Effector CD8-positive, alpha-beta T cell (primary cell): ENCODE data around the gene SPIB.
"Not testable (repeated sequence)": the region's sequence is repeated elsewhere in the genome, so short reads cannot be mapped to it uniquely, and the experiment has no call there.

Experiments used
- DNase-seq: peaks from one replicate; lab custom pipeline; 2025; lab: John Stamatoyannopoulos, UW

Gene SPIB

DNA sequence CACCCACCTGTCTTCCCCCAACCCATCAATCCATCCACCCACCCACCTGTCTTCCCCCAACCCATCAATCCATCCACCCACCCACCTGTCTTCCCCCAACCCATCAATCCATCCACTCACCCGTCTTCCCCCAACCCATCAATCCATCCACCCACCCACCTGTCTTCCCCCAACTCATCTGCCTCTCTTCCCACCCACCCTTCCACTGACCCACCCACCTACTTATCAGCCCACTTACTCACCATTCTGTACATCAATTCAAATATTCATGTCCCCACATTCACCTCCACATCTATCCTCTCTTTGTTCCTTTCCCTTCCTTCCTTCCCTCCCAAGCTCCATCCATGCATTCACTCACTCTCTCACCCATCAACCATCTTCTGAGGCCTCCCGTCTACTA is 20.4 kb downstream of the SPIB start:
- not testable (repeated sequence) for DNase-seq

DNA sequence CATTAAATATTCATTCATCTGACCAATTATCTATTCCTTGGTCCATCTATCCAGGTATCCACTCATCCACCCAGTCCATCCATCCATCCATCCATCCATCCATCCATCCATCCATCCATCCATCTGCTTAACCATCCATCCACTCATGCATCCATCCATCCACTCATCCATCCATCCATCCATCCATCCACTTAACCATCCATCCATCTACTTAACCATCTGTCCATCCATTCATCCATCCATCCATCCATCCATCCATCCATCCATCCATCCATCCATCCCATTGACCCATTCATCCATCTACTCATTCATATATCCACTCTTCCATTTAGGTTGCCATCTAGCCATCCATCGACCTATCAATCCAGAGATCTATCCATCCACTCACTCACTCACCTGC is 25.3 kb downstream of the SPIB start:
- no peak for DNase-seq

DNA sequence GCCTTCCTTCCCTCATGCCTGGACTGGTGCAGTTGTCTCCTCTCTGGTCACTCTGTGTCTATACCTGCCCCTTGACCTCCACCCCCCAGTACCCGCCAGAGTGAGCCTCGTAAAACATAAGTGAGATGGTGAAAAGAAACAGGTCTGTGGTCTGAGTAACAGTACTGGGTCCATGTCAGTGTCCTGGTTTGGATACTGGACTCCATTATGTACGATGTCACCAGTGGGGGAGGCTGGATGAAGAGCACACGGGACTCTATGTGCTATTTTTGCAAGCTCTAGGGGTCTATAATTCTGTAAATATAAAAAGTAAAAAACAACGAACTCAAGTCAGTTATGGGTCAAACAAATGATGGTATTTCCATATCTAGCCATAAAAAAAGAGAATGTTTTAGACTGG is 28.3 kb downstream of the SPIB start:
- DNase-seq, result no peak

DNA sequence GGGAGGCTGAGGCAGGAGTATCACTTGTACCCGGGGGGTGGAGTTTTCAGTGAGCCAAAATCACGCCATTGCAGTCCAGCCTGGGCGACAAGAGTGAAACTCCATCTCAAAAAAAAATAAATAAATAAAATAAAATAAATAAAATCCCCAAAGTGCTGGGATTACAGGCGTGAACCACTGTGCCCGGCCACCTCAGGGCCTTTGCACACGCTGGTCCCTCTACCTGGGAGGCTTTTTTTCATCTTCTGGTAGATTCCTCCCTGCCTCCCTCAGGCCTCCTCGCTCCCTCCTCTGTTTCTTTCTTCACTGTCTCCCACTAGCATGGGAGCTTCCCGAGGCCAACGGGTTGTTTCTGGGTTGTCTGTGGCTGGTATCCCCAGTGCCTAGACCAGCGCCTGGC is 29.0 kb downstream of the SPIB start:
- DNase-seq, result no peak

DNA sequence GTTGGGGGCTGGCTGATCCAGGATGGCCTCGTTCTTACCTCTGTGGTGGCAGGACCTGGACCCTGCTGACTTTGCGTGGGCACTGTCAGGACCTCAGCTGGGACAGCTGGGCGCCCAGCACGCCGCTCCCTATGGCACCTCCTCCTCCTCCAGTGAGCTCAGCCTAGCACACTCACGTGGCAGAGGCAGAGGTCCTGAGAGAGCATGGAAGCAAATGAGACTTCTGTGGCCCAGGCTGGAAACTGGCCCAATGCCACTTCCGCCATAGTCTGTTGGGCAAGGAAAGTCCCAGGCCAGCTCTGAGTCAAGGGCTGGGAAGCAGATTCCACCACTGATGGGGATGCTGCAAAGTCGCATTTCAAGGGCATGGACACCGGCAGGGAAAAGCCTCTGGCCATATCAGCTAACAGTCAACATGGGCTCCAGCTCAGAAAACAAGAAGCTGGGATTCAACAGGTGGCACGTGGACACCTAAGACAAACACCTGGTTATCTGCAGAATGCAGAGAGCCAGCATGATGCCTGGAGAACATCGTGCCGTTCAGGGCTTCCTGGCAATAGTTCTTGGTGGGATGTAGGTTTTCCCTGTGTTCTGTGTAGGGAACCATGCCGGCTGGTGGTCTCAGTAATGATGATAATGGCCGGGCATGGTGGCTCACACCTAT is 30.6 kb downstream of the SPIB start:
- DNase-seq, result no peak

DNA sequence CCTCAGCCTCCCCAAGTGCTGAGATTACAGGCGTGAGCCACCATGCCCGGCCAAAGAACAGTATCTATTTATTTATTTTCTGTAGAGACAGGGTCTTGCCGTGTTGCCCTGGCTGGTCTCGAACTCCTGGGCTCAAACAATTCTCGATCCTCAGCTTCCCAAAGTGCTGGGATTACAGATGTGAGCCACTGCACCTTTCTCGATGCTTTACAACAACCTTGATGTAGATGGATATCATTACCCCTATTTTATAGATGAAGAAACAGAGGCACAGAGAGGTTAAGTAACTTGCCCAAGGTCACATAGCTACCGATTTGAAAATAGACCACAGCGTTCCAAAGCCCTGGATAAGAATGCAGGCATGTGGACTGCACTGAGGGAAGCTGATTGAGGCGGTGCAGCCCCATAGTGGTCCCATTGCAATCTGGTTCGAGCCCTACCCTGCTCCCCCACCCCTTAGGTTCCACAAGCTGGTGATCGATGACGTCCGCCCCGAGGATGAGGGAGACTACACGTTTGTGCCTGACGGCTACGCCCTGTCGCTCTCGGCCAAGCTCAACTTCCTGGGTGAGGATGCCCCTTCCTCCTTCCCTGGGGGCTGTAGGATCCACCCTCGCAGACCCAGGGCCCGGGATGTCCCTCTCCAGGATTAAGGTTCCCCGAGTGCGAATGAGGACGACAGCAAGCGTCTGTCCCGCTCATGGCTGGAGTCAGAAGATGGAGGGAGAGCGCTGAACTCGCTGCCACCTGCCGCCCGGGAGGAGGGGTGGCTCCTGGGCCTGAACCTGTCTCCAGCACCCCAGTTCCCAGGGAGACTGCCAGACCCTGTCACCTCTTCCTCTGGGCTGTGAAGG is 31.9 kb downstream of the SPIB start:
- DNase-seq, result no peak

DNA sequence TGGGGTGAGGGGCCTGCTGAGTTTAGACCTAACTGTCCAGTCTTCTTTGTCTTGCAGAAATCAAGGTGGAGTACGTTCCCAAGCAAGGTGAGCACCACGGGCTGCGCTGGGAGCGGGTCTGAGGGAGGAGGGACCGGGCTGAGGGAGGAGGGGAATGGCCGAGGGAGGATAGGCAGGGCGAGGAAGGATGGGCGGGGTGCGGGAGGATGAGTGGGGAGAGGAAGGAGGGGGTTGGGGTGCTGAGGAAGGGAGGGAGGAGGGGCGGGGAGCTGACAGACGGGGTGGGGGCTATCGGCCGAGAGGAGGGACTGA is 32.4 kb downstream of the SPIB start:
- no peak for DNase-seq

DNA sequence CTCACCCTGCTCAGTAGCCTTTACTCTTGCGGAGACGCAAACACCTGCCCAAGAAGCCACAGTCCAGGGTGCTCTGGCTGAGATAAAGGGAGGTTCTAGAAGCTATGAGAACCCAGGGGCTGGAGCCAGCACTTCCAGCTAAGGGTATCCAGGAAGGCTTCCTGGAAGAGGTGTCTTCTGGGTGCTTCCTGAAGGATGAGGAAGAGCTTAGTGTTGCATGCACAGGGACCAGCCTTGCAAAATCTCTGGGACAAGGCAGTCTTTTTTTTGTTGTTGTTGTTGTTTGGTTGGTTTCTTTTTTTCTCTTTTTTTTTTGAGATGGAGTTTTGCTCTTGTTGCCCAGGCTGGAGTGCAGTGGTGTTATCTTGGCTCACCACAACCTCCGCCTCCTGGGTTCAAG is 34.5 kb downstream of the SPIB start:
- DNase-seq, result no peak

DNA sequence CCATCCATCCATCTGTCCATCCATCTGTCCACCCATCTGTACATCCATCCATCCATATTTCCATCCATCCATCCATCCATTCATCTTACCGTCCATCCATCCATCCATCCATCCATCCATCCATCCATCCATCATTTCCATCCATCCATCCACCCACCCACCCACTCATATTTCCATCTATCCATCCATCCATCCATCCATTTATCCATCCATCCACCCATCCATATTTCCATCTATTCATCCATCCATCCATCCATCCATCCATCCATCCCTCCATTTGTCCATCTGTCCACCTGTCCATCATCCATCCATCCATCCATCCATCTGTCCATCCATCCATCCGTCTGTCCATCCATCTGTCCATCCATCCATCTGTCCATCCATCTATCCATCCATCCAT is 37.3 kb downstream of the SPIB start:
- no peak for DNase-seq

DNA sequence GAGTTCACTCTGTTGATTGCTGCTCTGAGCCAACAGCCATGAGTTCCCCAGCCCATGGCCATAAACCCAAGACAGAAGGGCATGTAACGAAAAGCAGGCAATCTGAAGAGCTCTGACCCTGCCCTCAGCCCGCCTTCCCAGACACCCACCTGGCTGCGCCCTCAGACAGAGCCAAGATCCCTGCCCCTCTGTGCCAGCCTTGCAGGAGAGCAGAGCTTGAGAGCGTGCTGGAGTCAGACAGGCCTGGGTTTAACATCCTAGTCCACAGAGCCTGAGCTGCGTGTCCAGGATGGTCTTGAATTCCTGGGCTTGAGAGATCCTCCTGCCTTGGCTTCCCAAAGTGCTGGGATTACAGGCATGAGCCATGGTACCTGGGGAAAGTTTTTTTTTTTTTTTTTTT is 38.6 kb downstream of the SPIB start:
- no peak for DNase-seq

DNA sequence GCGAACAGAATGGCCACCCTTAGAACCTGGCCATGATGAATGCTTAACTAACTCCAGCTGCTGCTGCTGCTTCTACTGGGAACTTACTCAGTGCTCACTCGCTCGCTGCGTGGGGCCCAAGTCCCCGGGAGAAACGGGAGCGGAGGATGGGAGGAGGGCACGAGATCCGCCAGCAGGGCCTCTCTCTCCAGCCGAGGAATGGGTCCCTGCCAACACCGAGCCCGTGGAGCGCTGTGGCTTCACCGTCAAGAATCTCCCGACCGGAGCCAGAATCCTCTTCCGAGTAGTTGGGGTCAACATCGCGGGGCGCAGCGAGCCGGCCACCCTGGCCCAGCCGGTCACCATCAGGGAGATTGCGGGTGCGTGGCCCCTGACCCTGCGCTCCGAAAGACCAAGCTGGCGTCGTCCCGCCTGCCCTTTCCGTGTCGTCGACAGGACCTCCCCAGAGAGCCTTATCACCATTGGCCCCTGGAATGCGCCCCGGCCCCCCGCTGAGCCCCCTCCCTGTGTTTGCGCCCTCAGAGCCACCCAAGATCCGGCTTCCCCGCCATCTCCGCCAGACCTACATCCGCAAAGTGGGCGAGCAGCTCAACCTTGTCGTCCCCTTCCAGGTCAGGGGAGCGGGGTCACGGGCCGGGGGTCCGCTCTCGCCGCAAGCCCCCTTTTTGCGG is 39.8 kb downstream of the SPIB start:
- DNase-seq, result no peak

DNA sequence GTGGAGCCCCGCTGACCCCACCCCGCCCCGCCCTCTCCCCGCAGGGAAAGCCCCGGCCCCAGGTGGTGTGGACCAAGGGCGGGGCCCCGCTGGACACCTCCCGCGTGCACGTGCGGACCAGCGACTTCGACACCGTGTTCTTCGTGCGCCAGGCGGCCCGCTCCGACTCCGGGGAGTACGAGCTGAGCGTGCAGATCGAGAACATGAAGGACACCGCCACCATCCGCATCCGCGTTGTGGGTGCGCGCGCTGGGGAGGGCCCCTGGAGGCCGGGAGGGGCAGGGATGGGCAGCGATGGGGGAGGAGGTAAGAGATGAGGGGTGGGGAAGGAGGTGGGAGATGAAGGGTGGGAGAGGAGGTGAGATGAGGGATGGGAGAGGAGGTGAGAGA is 40.3 kb downstream of the SPIB start:
- no peak for DNase-seq

DNA sequence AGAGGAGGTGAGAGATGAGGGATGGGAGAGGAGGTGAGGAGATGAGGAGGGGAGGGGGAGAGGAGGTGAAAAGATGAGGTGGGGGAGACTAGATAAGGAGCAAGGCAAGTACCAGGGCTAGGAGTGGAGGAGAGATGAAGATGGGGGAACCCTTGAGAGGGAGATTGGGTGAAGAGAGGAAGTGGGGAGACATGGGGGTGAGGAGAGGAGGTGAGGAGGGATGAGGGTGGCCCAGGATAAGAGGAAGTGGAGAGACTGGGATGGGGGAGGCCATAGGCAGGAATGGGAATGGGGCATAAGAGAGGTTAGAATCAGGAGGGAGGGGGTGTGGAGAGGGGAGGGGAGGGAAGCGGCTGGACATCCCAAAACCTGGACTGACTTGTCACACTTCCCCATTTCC is 40.9 kb downstream of the SPIB start:
- no peak for DNase-seq

DNA sequence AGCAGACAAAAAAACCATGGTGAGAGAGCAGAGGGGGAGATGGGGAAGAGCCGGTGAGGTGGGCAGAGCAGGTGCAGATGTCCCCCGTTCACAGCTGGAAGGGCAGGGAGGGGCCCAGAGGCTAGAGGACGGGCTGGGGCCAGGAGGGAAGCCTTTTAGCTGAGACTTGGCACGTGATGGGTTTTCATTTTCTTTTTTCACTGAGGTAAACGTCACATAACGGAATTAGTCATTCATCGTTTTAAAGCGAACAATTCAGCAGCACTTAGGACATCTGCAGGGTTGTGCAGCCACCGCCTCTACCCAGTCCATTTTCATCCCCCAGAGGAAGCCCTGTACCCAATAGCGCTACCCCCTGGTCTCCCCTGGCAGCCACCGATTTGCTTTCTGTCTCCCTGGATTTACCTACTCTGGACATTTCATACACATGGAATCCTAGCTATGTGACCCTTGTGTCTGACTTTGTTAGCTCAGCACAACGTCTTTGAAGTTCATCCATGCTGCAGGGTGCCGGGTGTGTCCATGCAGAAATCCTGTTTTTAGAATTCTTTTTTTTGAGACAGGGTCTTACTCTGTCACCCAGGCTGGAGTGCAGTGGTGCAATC is 41.5 kb downstream of the SPIB start:
- no peak for DNase-seq

DNA sequence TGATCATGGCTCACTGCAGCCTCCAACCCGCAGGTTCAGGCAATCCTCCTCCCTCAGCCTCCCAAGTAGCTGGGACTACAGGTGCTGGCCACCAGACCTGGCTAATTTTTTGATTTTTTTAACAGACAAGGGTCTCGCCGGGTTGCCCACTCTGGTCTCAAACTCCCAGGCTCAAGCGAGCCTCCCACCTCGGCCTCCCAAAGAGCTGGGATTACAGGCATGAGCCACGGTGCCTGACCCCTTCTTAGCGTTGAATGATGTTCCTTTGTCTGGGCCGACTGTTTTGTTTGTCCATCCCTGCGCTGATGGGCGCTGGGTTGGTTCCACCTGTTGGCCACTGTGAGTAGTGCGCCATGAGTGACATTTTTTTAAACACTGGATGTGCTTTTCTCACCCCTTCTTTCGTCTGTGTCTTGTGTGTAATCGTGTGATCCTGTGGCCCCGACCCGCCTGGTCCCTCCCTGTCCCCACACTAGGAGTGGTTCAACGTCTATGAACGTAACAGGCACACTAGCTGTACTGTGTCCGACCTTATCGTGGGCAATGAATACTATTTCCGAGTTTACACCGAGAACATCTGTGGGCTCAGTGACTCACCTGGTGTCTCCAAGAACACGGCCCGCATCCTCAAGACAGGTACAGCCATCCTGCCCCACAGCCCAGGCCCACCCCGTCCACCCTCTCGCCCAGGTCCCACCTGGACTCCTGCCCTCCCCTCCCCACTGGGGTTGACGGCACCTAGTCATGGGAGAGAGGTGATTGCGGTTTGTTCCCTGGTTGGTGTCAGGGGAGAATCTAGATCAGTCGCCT is 42.5 kb downstream of the SPIB start:
- DNase-seq, result peak; percentile 36

DNA sequence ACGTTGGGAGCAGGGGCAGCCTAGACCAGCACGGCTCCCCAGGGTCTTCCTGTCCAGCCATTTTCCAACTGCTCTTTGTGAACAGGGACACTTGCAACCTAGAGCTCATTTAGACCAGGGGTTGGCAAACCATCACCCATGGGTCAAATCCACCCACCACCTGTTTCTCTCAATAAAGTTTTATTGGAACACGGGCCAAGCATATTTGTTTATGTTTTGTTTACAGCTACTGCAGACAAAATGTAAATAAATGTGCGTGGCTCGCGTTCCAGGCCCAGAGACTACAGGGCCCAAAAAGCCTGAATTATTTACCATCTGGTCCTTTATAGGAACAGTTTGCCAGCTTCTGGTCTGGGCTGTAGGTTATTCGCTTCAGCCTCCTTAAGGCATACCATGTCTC is 44.2 kb downstream of the SPIB start:
- DNase-seq, result no peak

DNA sequence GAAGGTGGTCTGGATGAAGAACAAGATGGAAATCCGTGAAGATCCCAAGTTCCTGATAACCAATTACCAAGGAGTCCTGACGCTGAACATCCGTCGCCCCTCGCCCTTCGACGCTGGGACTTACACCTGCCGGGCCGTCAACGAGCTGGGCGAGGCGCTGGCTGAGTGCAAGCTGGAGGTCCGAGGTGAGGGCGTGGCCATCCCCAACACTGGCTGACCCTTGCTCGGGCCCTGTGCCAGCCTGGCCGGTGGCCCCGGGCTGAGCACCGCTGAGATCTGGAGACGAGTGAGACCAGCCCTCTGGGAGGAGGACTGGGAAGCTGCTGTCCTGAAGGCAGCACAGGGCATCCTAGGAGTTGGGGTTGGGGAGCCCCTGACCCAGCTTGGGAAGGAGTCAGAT is 45.6 kb downstream of the SPIB start:
- DNase-seq, result no peak

DNA sequence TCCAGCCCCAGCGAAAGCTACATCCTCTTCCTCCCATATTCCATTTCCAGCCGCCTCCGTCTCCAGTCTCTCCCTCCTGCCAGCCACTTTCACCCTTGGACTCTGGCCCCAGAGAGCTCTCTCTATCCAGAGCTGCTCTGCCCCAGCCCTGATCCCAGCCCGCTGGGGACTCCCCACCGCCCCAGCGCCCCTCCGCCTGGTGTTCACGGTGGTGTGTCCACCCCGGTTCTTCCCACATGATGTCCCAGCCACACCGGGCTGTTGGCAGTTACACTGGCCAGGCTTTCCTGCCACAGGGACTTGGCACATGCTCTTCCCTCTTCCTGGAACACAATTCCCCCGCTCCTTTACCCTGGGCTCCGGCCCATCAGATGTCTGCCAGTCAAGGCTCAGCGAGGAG is 46.3 kb downstream of the SPIB start:
- no peak for DNase-seq

DNA sequence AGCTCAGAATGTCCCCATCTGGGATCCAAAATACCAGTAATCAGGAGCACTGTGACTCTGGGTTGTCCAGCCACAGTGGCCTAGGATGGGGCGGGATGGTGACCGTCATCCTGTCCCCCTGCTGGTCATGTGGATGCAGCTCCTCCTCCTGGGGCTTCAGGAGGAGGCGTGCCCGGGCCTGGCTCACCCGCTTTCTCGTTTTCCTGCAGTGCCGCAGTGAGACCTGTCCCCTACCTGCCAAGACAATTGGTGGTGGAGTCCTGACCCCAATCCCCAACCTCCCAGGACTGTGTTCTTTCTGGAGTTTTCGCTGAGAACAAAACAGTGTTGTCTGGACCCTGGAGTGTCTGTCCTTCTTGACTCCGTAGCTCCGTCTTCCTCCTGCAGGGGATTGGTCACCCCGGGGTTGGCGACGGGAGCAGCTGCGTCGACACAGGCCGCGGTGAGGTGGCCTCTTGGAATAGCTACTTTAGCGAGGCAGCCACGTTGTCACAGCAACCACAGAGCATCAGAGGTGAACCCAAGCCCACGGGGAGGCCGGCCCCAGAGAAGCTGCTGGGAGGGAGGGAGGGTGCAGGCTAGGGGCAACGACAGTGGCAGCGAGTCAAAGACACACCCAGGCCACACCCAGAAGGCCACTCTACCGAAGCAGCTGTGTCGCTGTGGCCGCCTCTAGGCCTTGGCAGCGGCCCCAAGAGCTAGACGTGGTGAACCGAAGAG is 47.4 kb downstream of the SPIB start:
- no peak for DNase-seq

DNA sequence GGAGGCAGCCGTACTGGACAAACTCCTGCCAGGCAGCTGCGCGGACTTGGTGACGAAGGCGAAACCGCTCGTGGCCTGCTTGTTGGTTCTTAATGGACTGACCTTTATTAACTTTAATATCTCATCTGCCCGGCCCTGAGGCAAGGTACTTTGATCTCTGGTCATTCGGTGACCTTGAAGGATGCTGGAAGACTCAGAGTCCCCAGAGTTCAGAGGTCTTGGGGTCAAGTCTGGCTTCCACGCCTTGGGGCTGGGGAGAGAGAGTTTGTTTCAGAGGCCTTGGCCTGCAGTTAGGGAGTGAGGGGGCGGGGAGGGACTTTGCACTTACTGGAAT is 47.9 kb downstream of the SPIB start:
- no peak for DNase-seq

DNA sequence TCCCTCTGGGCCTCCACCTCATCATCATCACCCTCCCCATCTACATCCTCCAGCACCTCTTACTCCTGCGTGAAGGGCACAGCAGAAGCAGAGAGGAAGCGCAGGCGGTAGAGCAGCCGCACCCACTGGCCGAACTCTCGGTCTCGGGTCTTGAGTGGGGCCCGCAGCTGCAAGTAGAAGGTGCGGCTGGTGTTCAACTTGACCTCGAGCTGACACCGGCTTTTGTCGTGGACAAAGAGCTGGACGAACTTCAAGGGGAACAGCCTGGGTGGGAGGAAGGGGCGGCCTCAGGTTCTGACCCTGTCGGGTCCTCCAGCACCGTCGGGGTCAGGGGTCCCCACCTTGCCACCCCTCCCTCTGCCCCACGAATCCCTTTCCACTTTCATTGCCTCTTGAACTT is 48.8 kb downstream of the SPIB start:
- no peak for DNase-seq

DNA sequence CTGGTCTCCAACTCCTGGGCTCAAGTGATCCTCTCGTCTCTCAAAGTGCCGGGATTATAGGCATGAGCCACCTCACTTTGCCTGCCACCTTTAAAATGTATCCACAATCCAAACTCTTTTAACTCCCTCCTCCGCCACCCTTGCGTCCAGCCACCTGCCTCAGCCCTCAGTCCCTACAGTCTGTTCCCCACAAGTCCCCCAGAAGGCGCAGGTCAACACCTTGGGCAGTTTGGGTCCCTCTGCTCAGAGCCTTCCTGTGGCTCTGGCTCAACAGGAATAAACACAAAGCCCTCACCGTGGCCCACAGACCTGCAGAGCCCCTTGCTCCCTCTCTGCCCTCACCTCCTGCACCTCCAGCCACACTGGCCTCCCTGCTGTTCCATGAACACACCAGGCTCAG is 50.1 kb downstream of the SPIB start:
- DNase-seq, result no peak
